CD4-positive, alpha-beta T cell treated with Interleukin-10 for 1 hour (primary cell): ENCODE data around the gene CHM.
"Not testable (repeated sequence)": the region's sequence is repeated elsewhere in the genome, so short reads cannot be mapped to it uniquely, and the experiment has no call there.

ENCODE experiments used
- DNase-seq: peaks from one replicate; pipeline ENCODE4 v3.0.0-alpha.2; 2020

The CHM gene

GRCh38 chrX:86047174-86047935, at the start of gene CHM:
Gene CHM, minus strand, starts transcription at chrX:86047558. Its CDS starts 26 bp downstream, at chrX:86047532.
- DNase-seq, result peak; percentile 83

GRCh38 chrX:86078650-86079049, 31.3 kb upstream of the CHM start:
- DNase-seq, result no peak

GRCh38 chrX:86066998-86067397, 19.6 kb upstream of the CHM start:
- no peak for DNase-seq

GRCh38 chrX:86061407-86061806, 14.0 kb upstream of the CHM start:
- no peak for DNase-seq

GRCh38 chrX:86051741-86052140, 4.4 kb upstream of the CHM start:
- no peak for DNase-seq

GRCh38 chrX:86047936-86048280, 550 bp upstream of the CHM start:
- no peak for DNase-seq

- DNase-seq, result no peak
These were observed 3.1 kb downstream of the CHM start for GRCh38 chrX:86044216-86044615.

- DNase-seq, result no peak
These were observed 7.5 kb downstream of the CHM start for GRCh38 chrX:86039625-86040568.

GRCh38 chrX:86033385-86033784, 14.0 kb downstream of the CHM start:
- no peak for DNase-seq

- DNase-seq, result no peak
These were observed 18.7 kb downstream of the CHM start for GRCh38 chrX:86028681-86029080.

GRCh38 chrX:86023811-86024210, 23.5 kb downstream of the CHM start:
- no peak for DNase-seq

GRCh38 chrX:86021652-86022289, 25.6 kb downstream of the CHM start:
- DNase-seq, result no peak

GRCh38 chrX:86016139-86016538, 31.2 kb downstream of the CHM start:
- no peak for DNase-seq

- DNase-seq, result peak; percentile 1
These were observed 32.4 kb downstream of the CHM start for GRCh38 chrX:86014959-86015358.

GRCh38 chrX:86014421-86014820, 32.9 kb downstream of the CHM start:
- no peak for DNase-seq

GRCh38 chrX:86013792-86014191, 33.6 kb downstream of the CHM start:
- no peak for DNase-seq

GRCh38 chrX:86012188-86012587, 35.2 kb downstream of the CHM start:
- no peak for DNase-seq

- DNase-seq, result not testable (repeated sequence)
These were observed 37.6 kb downstream of the CHM start for GRCh38 chrX:86009803-86010202.

- DNase-seq, result not testable (repeated sequence)
These were observed 39.5 kb downstream of the CHM start for GRCh38 chrX:86007891-86008290.

GRCh38 chrX:86002076-86002896, 45.1 kb downstream of the CHM start:
- DNase-seq, result peak; percentile 9

GRCh38 chrX:85998954-85999353, 48.4 kb downstream of the CHM start:
- DNase-seq, result no peak

GRCh38 chrX:85996555-85996954, 50.8 kb downstream of the CHM start:
- no peak for DNase-seq

- DNase-seq, result no peak
These were observed 51.7 kb downstream of the CHM start for GRCh38 chrX:85995641-85996040.
